Endothelial cell of umbilical vein (primary cell): ENCODE results near the gene ZNF284. TPM values are rescaled to one million over a fixed set of nuclear protein-coding genes. Genes with fewer than 3 reads are reported as not detected.

Experiments
- BruUV-seq: library from RNA; stranded (reverse); fragments of 400-500 nt; replicated peaks from 2 replicates; lab custom pipeline; 2021; lab: Mats Ljungman, UMichigan
- CTCF ChIA-PET: fragments of 300-600, 350-600 bp; sonication (Branson Sonifier 250); formaldehyde crosslinking; loops from one replicate; lab custom pipeline; 2021; ENCODE audit warnings: antibody characterized with exemption, inconsistent platforms; lab: Charles Lee
- POLR2A ChIA-PET: fragments of 300-600, 350-600 bp; sonication (Branson Sonifier 250); formaldehyde crosslinking; loops from one replicate; lab custom pipeline; 2021; ENCODE audit warnings: antibody characterized with exemption, inconsistent platforms; lab: Charles Lee
- DNase-seq: peaks from one replicate; pipeline ENCODE4 v3.0.0-alpha.2; 2011; ENCODE audit warnings: low read depth, low spot score
- FAIRE-seq: peaks from 2 replicates; lab custom pipeline; 2011; peaks lifted over from hg19 to GRCh38; lab: Jason Lieb, UNC
- H2AFZ ChIP-seq: 2 replicates; pipeline ENCODE4 v1.6.0; 2012; ENCODE audit warnings: low read depth, low read length, control low read depth, inconsistent platforms
- H3K27ac ChIP-seq: 2 replicates; pipeline ENCODE4 v1.5.1; 2011; ENCODE audit warnings: low read depth, mild to moderate bottlenecking, control low read depth, low read length, moderate library complexity; ENCODE audit not compliant: insufficient read depth
- H3K27me3 ChIP-seq, 2 experiments: 2 replicates each; pipeline versions ENCODE4 v1.6.0 to v1.6.1; 2011; ENCODE audit warnings: low read length in 2 of 2, mixed read lengths in 1 of 2; ENCODE audit not compliant: control insufficient read depth in 2 of 2, insufficient read depth in 2 of 2
- H3K36me3 ChIP-seq, 2 experiments: 2 replicates in 1 of 2; 3 replicates in 1 of 2; pipeline ENCODE4 v1.5.1; 2011; ENCODE audit warnings: low read length in 2 of 2, mild to moderate bottlenecking in 1 of 2, moderate library complexity in 1 of 2; ENCODE audit not compliant: control insufficient read depth in 2 of 2, insufficient read depth in 2 of 2; ENCODE audit errors: extremely low read depth in 1 of 2
- H3K4me1 ChIP-seq: 3 replicates; pipeline ENCODE4 v1.5.1; 2011; ENCODE audit warnings: mild to moderate bottlenecking, low read length; ENCODE audit not compliant: control insufficient read depth, insufficient read depth; ENCODE audit errors: extremely low read depth
- H3K4me2 ChIP-seq: 2 replicates; pipeline ENCODE4 v1.6.1; 2011; ENCODE audit warnings: low read length, control low read depth, mixed read lengths; ENCODE audit not compliant: insufficient read depth
- H3K4me3 ChIP-seq, 3 experiments: fragments of 200-600 bp in 1 of 3; sonication (generic), shearing (Covaris generic) in 1 of 3; replicated peaks in 1 of 3; 2 replicates each; pipeline ENCODE4 v1.5.1; 2011 to 2016; ENCODE audit warnings: control low read depth in 3 of 3, low read length in 3 of 3, mild to moderate bottlenecking in 2 of 3, inconsistent platforms in 1 of 3, low read depth in 1 of 3, moderate library complexity in 1 of 3; ENCODE audit not compliant: insufficient read depth in 1 of 3
- H3K79me2 ChIP-seq: 2 replicates; pipeline ENCODE4 v1.6.0; 2012; ENCODE audit warnings: low read length, inconsistent platforms; ENCODE audit not compliant: control insufficient read depth, insufficient read depth
- H3K9ac ChIP-seq: replicated peaks from 2 replicates; pipeline ENCODE3; 2011; ENCODE audit warnings: low read length, control low read depth; ENCODE audit not compliant: insufficient read depth; ENCODE audit errors: extremely low read depth
- H3K9me1 ChIP-seq: replicated peaks from 3 replicates; pipeline ENCODE4 v1.6.0; 2011; ENCODE audit warnings: mild to moderate bottlenecking, low read length; ENCODE audit not compliant: control insufficient read depth, insufficient read depth; ENCODE audit errors: extremely low read depth
- H3K9me3 ChIP-seq: replicated peaks from 2 replicates; pipeline ENCODE4 v1.5.1; 2012; ENCODE audit warnings: low read length, inconsistent platforms; ENCODE audit not compliant: control insufficient read depth, insufficient read depth
- H4K20me1 ChIP-seq: replicated peaks from 2 replicates; pipeline ENCODE3; 2011; ENCODE audit warnings: mild to moderate bottlenecking, low read length; ENCODE audit not compliant: control insufficient read depth, insufficient read depth; ENCODE audit errors: extremely low read depth
- CTCF ChIP-seq, 2 donors: IDR thresholded peaks; 1 replicate in 1 of 2; 2 replicates in 1 of 2; pipeline ENCODE4 v1.5.1; 2011; ENCODE audit warnings: low read length in 2 of 2, mild to moderate bottlenecking in 2 of 2, moderate library complexity in 2 of 2, control low read depth in 1 of 2, inconsistent platforms in 1 of 2, low read depth in 1 of 2; ENCODE audit not compliant: insufficient read depth in 1 of 2; ENCODE audit errors: extremely low read depth in 1 of 2
- EZH2 ChIP-seq: IDR thresholded peaks from 2 replicates; pipeline ENCODE4 v1.6.1; 2012; ENCODE audit warnings: borderline replicate concordance, low read depth, mild to moderate bottlenecking, moderate library complexity, low read length, inconsistent platforms; ENCODE audit not compliant: severe bottlenecking
- FOS ChIP-seq: IDR thresholded peaks from 2 replicates; pipeline ENCODE4 v1.6.1; 2011; ENCODE audit warnings: mild to moderate bottlenecking, low read length, moderate library complexity, borderline replicate concordance; ENCODE audit not compliant: insufficient read depth
- GATA2 ChIP-seq: IDR thresholded peaks from 2 replicates; pipeline ENCODE4 v1.7.0; 2011; ENCODE audit warnings: low read depth, mild to moderate bottlenecking, moderate library complexity, mixed read lengths, low read length; ENCODE audit not compliant: insufficient read length, insufficient read depth
- JUN ChIP-seq: IDR thresholded peaks from 2 replicates; pipeline ENCODE4 v1.6.1; 2011; ENCODE audit warnings: borderline replicate concordance, low read depth; ENCODE audit not compliant: insufficient read length, insufficient read depth
- MYC ChIP-seq: IDR thresholded peaks from one replicate; pipeline ENCODE4 v1.6.1; 2011; ENCODE audit warnings: mild to moderate bottlenecking, low read depth, low read length
- POLR2A ChIP-seq: IDR thresholded peaks from 2 replicates; pipeline ENCODE4 v1.6.1; 2012; ENCODE audit warnings: low read depth, mild to moderate bottlenecking, control low read depth, low read length
- POLR2AphosphoS5 ChIP-seq: IDR thresholded peaks from 2 replicates; pipeline ENCODE4 v1.6.1; 2012; ENCODE audit warnings: low read depth, mild to moderate bottlenecking, control low read depth, low read length, moderate library complexity; ENCODE audit not compliant: insufficient read depth
- dilution Hi-C: fragments of 300-500 bp; cut with MboI; formaldehyde crosslinking; loops from one replicate; pipeline ENCODE4 v1.15.0; 2019; ENCODE audit warnings: low sequenced_read_pairs; ENCODE audit not compliant: extremely low pct_ligation_motif_present
- intact Hi-C: fragments of 100-400 bp; cut with micrococcal nuclease; formaldehyde crosslinking; loops from one replicate; pipeline ENCODE4 v1.10.0; 2022
- polyA plus RNA-seq, 4 experiments: library from polyadenylated mRNA; depleted of rRNA in 3 of 4; stranded (reverse) in 3 of 4; unstranded in 1 of 4; fragments of >200 nt; gene quantifications; 2 replicates each; pipeline versions ENCODE4 v1.2.1 to v1.2.3, GENCODE V29; 2011 to 2012; ENCODE audit warnings: missing spikeins in 1 of 4
- total RNA-seq: library from RNA; stranded (reverse); gene quantifications from 2 replicates; pipeline ENCODE4 v1.2.3, GENCODE V29; 2021
- TF ChIP-seq, protein P1 (sequence below): IDR thresholded peaks from 2 replicates; pipeline ENCODE4 v1.6.1; 2011; ENCODE audit not compliant: insufficient read depth, insufficient read length

The ZNF284 gene
- total and polyA plus RNA-seq, 2 donors (not counting 3 experiments of a cell fraction or from before 2014, with no cell fraction given), result 0.98 to 2.4 TPM

GRCh38 chr19:44024900-44025216 is 47.1 kb upstream of the ZNF284 start:
- no peaks in the 10 kb centered on the region for H3K79me2 ChIP-seq
- FAIRE-seq, result peak; percentile 18
- no peaks in the 10 kb centered on the region for H3K4me1 ChIP-seq
- H2AFZ ChIP-seq, result peak overlapping the region; percentile 99
- H3K9ac ChIP-seq, result no peak overlapping the region
- peaks cover 2 to 3% of the 10 kb centered on the region in 2 experiments for H3K27me3 ChIP-seq
- intact Hi-C loops (loop anchor here (1.0 to 2.0 kb wide), 4 partner anchors 23 to 88 kb away; partner anchors contain the start of genes ZNF221, ZNF225 and ZNF230), dilution Hi-C loops (no loop called here)
- TF ChIP-seq, protein P1, sequence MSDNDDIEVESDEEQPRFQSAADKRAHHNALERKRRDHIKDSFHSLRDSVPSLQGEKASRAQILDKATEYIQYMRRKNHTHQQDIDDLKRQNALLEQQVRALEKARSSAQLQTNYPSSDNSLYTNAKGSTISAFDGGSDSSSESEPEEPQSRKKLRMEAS, result no peak
- TF ChIP-seq POLR2A (no peak), JUN (no peak), FOS (no peak), CTCF (IDR thresholded peaks at IDR 0.05; ENCODE audit: extremely low read depth in 1 of 2, insufficient read depth in 1 of 2, low read depth in 1 of 2, low read length in 2 of 2) (no peak), EZH2 (no peak), POLR2AphosphoS5 (no peak), GATA2 (no peak), MYC (no peak)
- no peaks in the 10 kb centered on the region for H4K20me1 ChIP-seq
- H3K4me3 ChIP-seq, result peak overlapping the region; percentile 76 to 91 (median 88)
- no peak overlapping the region for H3K27ac ChIP-seq
- no peaks in the 10 kb centered on the region for H3K9me1 ChIP-seq
- peak overlapping the region; percentile 93 for H3K4me2 ChIP-seq
- BruUV-seq, result no TSS peak
- no peak for DNase-seq
- H3K9me3 ChIP-seq, result no peaks in the 10 kb centered on the region
- CTCF ChIA-PET, result no interaction called here
- POLR2A ChIA-PET, result no interaction called here
- H3K36me3 ChIP-seq, result peaks cover 6 to 11% of the 10 kb centered on the region in 2 experiments
